H1 (cell line): Measurements from ENCODE around the gene TMEM129. TPM values are rescaled to one million over a fixed set of nuclear protein-coding genes. Genes with fewer than 3 reads are reported as not detected.

Source experiments
- CTCF ChIA-PET: fragments of 300-600 bp; sonication (Branson Sonifier 250); formaldehyde crosslinking; loops from one replicate; lab custom pipeline; 2021; ENCODE audit not compliant: partially characterized antibody; lab: Charles Lee
- POLR2A ChIA-PET: fragments of 300-600 bp; sonication (Branson Sonifier 250); formaldehyde crosslinking; loops from one replicate; lab custom pipeline; 2021; ENCODE audit warnings: inconsistent platforms; ENCODE audit not compliant: partially characterized antibody; lab: Charles Lee
- DNase-seq, 2 experiments: peaks; one replicate each; pipeline versions ENCODE4 v3.0.0 to v3.0.0-alpha.2; 2010 to 2022; ENCODE audit warnings: low spot score in 2 of 2, low read depth in 1 of 2, mixed read lengths in 1 of 2
- FAIRE-seq: peaks from 2 replicates; lab custom pipeline; 2011; peaks lifted over from hg19 to GRCh38; lab: Jason Lieb, UNC
- H2AFZ ChIP-seq: 2 replicates; pipeline ENCODE4 v1.8.1; 2012; ENCODE audit warnings: low read length, inconsistent platforms
- H2AK5ac ChIP-seq: 2 replicates; pipeline ENCODE4 v1.6.1; 2013; ENCODE audit warnings: low read depth, low read length
- H2BK120ac ChIP-seq: replicated peaks from 2 replicates; pipeline ENCODE3; 2013; ENCODE audit warnings: low read depth, low read length, inconsistent platforms
- H2BK12ac ChIP-seq: 2 replicates; pipeline ENCODE4 v1.6.1; 2013; ENCODE audit warnings: low read depth, low read length
- H2BK15ac ChIP-seq: 2 replicates; pipeline ENCODE4 v1.6.1; 2013; ENCODE audit warnings: low read length
- H2BK20ac ChIP-seq: 2 replicates; pipeline ENCODE4 v1.6.1; 2013; ENCODE audit warnings: low read length
- H2BK5ac ChIP-seq: 2 replicates; pipeline ENCODE4 v1.6.1; 2013; ENCODE audit warnings: low read depth, low read length
- H3K14ac ChIP-seq: 2 replicates; pipeline ENCODE4 v1.6.1; 2013; ENCODE audit warnings: inconsistent platforms; ENCODE audit not compliant: insufficient read length
- H3K18ac ChIP-seq: 2 replicates; pipeline ENCODE4 v1.6.1; 2013; ENCODE audit warnings: low read length; ENCODE audit errors: extremely low read depth
- H3K23ac ChIP-seq: 2 replicates; pipeline ENCODE4 v1.6.1; 2013; ENCODE audit warnings: inconsistent platforms; ENCODE audit not compliant: insufficient read length
- H3K23me2 ChIP-seq: 2 replicates; pipeline ENCODE4 v1.6.1; 2013; ENCODE audit warnings: low read depth, low read length
- H3K27ac ChIP-seq: 2 replicates; pipeline ENCODE4 v1.6.1; 2011; ENCODE audit warnings: low read depth, low read length, inconsistent platforms
- H3K27me3 ChIP-seq, 4 experiments: replicated peaks in 1 of 4; 1 replicate in 1 of 4; 2 replicates in 3 of 4; pipeline versions ENCODE4 v1.6.1 to v1.8.1; 2011 to 2013; ENCODE audit warnings: low read length in 3 of 4, mild to moderate bottlenecking in 3 of 4, inconsistent platforms in 2 of 4, mixed read lengths in 2 of 4, moderate library complexity in 1 of 4; ENCODE audit not compliant: control insufficient read depth in 3 of 4, insufficient read depth in 3 of 4; ENCODE audit errors: extremely low read depth in 1 of 4
- H3K36me3 ChIP-seq, 4 experiments: 2 replicates each; pipeline versions ENCODE4 v1.6.1 to v1.8.1; 2011 to 2013; ENCODE audit warnings: mild to moderate bottlenecking in 4 of 4, low read length in 3 of 4, moderate library complexity in 2 of 4, control low read depth in 1 of 4, inconsistent platforms in 1 of 4; ENCODE audit not compliant: insufficient read depth in 4 of 4, control insufficient read depth in 2 of 4
- H3K4ac ChIP-seq: replicated peaks from 2 replicates; pipeline ENCODE3; 2013; ENCODE audit warnings: low read length, low read depth, mixed read lengths, inconsistent platforms; ENCODE audit not compliant: insufficient read length
- H3K4me1 ChIP-seq, 4 experiments: replicated peaks in 1 of 4; 1 replicate in 1 of 4; 2 replicates in 3 of 4; pipeline versions ENCODE4 v1.6.1 to v1.8.1; 2011 to 2013; ENCODE audit warnings: low read length in 3 of 4, inconsistent platforms in 2 of 4, mixed read lengths in 1 of 4; ENCODE audit not compliant: insufficient read depth in 4 of 4, control insufficient read depth in 3 of 4
- H3K4me2 ChIP-seq, 2 experiments: 2 replicates each; pipeline versions ENCODE4 v1.6.1 to v1.8.1; 2011 to 2013; ENCODE audit warnings: low read depth in 2 of 2, low read length in 2 of 2, control low read depth in 1 of 2, inconsistent platforms in 1 of 2, mild to moderate bottlenecking in 1 of 2; ENCODE audit not compliant: insufficient read depth in 1 of 2
- H3K4me3 ChIP-seq, 4 experiments: fragments of 200-600, 300-600 bp in 1 of 4; sonication (generic), shearing (Covaris generic), sonication (Bioruptor Twin) in 1 of 4; 2 replicates each; pipeline versions ENCODE4 v1.5.1 to v1.8.1; 2011 to 2016; ENCODE audit warnings: low read length in 4 of 4, low read depth in 3 of 4, control low read depth in 2 of 4, inconsistent platforms in 2 of 4, mild to moderate bottlenecking in 2 of 4, mixed read lengths in 1 of 4, moderate library complexity in 1 of 4; ENCODE audit not compliant: insufficient read depth in 2 of 4; ENCODE audit errors: extremely low read depth in 1 of 4
- H3K56ac ChIP-seq: replicated peaks from 2 replicates; pipeline ENCODE3; 2013; ENCODE audit warnings: low read depth, mild to moderate bottlenecking, mixed read lengths, low read length, inconsistent platforms; ENCODE audit not compliant: insufficient read length
- H3K79me1 ChIP-seq: 2 replicates; pipeline ENCODE4 v1.6.1; 2013; ENCODE audit warnings: low read depth, low read length, control low read depth
- H3K79me2 ChIP-seq, 2 experiments: 2 replicates each; pipeline versions ENCODE4 v1.6.1 to v1.8.1; 2012 to 2013; ENCODE audit warnings: low read length in 2 of 2, mild to moderate bottlenecking in 2 of 2, inconsistent platforms in 1 of 2; ENCODE audit not compliant: insufficient read depth in 2 of 2, control insufficient read depth in 1 of 2
- H3K9ac ChIP-seq, 4 experiments: replicated peaks in 1 of 4; 1 replicate in 1 of 4; 2 replicates in 3 of 4; pipeline versions ENCODE4 v1.6.1 to v1.8.1; 2011 to 2013; ENCODE audit warnings: low read depth in 3 of 4, low read length in 3 of 4, control low read depth in 2 of 4, mild to moderate bottlenecking in 2 of 4, moderate library complexity in 2 of 4, inconsistent platforms in 1 of 4; ENCODE audit errors: extremely low read depth in 1 of 4
- H3K9me3 ChIP-seq, 2 experiments: 2 replicates each; pipeline versions ENCODE4 v1.6.1 to v1.8.1; 2012 to 2013; ENCODE audit warnings: mild to moderate bottlenecking in 2 of 2, moderate library complexity in 2 of 2, control low read depth in 1 of 2, inconsistent platforms in 1 of 2, low read depth in 1 of 2, low read length in 1 of 2, mixed read lengths in 1 of 2; ENCODE audit not compliant: insufficient read depth in 2 of 2
- H4K20me1 ChIP-seq, 2 experiments: replicated peaks in 1 of 2; 2 replicates each; pipeline versions ENCODE3 to v1.8.1; 2011 to 2013; ENCODE audit warnings: inconsistent platforms in 2 of 2, low read length in 2 of 2, mild to moderate bottlenecking in 1 of 2; ENCODE audit not compliant: insufficient read depth in 2 of 2, control insufficient read depth in 1 of 2
- H4K5ac ChIP-seq: 2 replicates; pipeline ENCODE4 v1.6.1; 2013; ENCODE audit warnings: low read length, low read depth, mixed read lengths, inconsistent platforms; ENCODE audit not compliant: insufficient read length
- H4K8ac ChIP-seq: 2 replicates; pipeline ENCODE4 v1.8.0; 2013; ENCODE audit warnings: mild to moderate bottlenecking, moderate library complexity, low read length, inconsistent platforms; ENCODE audit not compliant: insufficient read depth; ENCODE audit errors: extremely low read depth
- H4K91ac ChIP-seq: replicated peaks from 2 replicates; pipeline ENCODE3; 2013; ENCODE audit warnings: low read length, mixed read lengths, inconsistent platforms; ENCODE audit not compliant: insufficient read length
- BCL11A ChIP-seq, 2 experiments: IDR thresholded peaks; one replicate each; pipeline ENCODE4 v1.6.1; 2011; ENCODE audit warnings: low read depth in 2 of 2, low read length in 2 of 2, mild to moderate bottlenecking in 2 of 2
- BRCA1 ChIP-seq: IDR thresholded peaks from 2 replicates; pipeline ENCODE4 v1.6.1; 2012; ENCODE audit warnings: low read depth, low read length, improper control_type of control experiment
- JUN ChIP-seq: IDR thresholded peaks from 2 replicates; pipeline ENCODE4 v1.6.1; 2011; ENCODE audit warnings: low read depth, mild to moderate bottlenecking, improper control_type of control experiment, low read length
- KDM4A ChIP-seq: IDR thresholded peaks from one replicate; pipeline ENCODE4 v1.7.1; 2012; ENCODE audit warnings: low read depth, mild to moderate bottlenecking, moderate library complexity, low read length, inconsistent platforms; ENCODE audit not compliant: severe bottlenecking
- MAFK ChIP-seq: IDR thresholded peaks from 2 replicates; pipeline ENCODE4 v1.6.1; 2012; ENCODE audit warnings: low read depth, mild to moderate bottlenecking, improper control_type of control experiment, low read length
- NANOG ChIP-seq: IDR thresholded peaks from 2 replicates; pipeline ENCODE4 v1.6.1; 2011; ENCODE audit warnings: low read length, low read depth, mild to moderate bottlenecking, inconsistent platforms; ENCODE audit not compliant: insufficient read depth, poor library complexity, severe bottlenecking
- RXRA ChIP-seq: IDR thresholded peaks from 2 replicates; pipeline ENCODE4 v1.6.1; 2011; ENCODE audit warnings: low read depth, mild to moderate bottlenecking, low read length, moderate library complexity; ENCODE audit not compliant: insufficient read depth
- SIRT6 ChIP-seq: IDR thresholded peaks from one replicate; pipeline ENCODE4 v1.7.1; 2012; ENCODE audit warnings: low read length, inconsistent platforms
- SIX5 ChIP-seq: IDR thresholded peaks from 2 replicates; pipeline ENCODE4 v1.6.1; 2011; ENCODE audit warnings: mild to moderate bottlenecking, low read depth, low read length
- SP1 ChIP-seq: IDR thresholded peaks from 2 replicates; pipeline ENCODE4 v1.6.1; 2011; ENCODE audit warnings: low read depth, low read length
- SUZ12 ChIP-seq: fragments of 200-600 bp; sonication (generic); IDR thresholded peaks from 2 replicates; pipeline ENCODE4 v1.6.1; 2012; ENCODE audit warnings: mild to moderate bottlenecking, inconsistent platforms, low read length, moderate library complexity, mixed read lengths
- TAF1 ChIP-seq: IDR thresholded peaks from 2 replicates; pipeline ENCODE4 v1.6.1; 2011; ENCODE audit warnings: mild to moderate bottlenecking, low read depth, low read length
- TCF12 ChIP-seq: IDR thresholded peaks from 2 replicates; pipeline ENCODE4 v1.6.1; 2011; ENCODE audit warnings: low read depth, mild to moderate bottlenecking, low read length
- WGBS, 2 experiments: shearing (Covaris generic) in 1 of 2; methylation state at CpG; one replicate each; pipeline versions ENCODE4 v1.1.6 to v1.1.7; 2013 to 2015; ENCODE audit warnings: low lambda C conversion rate in 2 of 2, mixed read lengths in 2 of 2, inconsistent platforms in 1 of 2, low coverage in 1 of 2, missing lambda C conversion rate in 1 of 2; ENCODE audit not compliant: insufficient replicate concordance in 2 of 2, insufficient coverage in 1 of 2, insufficient read length in 1 of 2; ENCODE audit errors: extremely low coverage in 1 of 2, missing lambda C conversion rate in 1 of 2; 5-methylcytosine and 5-hydroxymethylcytosine counted together
- polyA plus RNA-seq, 7 experiments: library from polyadenylated mRNA; depleted of rRNA in 3 of 7; stranded (reverse) in 5 of 7; unstranded in 2 of 7; fragments of >200 nt in 5 of 7; fragments of 200-250 nt in 2 of 7; gene quantifications; 1 replicate in 5 of 7; 2 replicates in 1 of 7; 4 replicates in 1 of 7; pipeline versions ENCODE4 v1.2.1 to v1.2.3, GENCODE V29; 2011 to 2013; ENCODE audit warnings: missing spikeins in 2 of 7, mixed read lengths in 2 of 7
- total RNA-seq: library from RNA; stranded (reverse); fragmentation: NEBNext Ultra II Directional; extraction: Animal tissue kit (Norgen Biotek cat#: 25700); gene quantifications from 2 replicates; pipeline ENCODE4 v1.2.1, GENCODE V29; 2021

Gene TMEM129
- total and polyA plus RNA-seq, 2 of the 8 experiments (the other 6 are each of a cell fraction or from before 2014, with no cell fraction given), result 31.5 to 58.7 TPM

DNA sequence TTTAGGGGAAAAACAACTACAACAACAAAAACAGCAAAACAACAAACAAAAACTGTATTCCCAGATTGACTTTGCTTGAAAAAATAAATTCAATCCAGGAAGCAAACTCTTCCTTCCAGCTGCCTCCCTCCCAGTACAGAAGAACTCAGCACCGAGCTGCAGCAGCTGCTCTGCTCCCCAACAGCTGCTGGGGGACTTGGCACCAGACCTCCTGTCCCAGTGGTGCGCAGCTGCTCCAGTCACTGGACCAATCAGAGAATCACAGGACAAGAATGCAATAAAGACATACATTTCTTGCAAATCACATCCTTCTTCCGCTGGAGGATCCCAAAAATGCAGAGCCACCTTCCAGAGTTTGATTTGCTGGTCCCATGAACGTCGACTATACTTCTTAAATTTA, 25.2 kb downstream of the TMEM129 start:
- H3K18ac ChIP-seq, result no peak overlapping the region
- H3K79me1 ChIP-seq, result no peaks in the 10 kb centered on the region
- no peaks in the 10 kb centered on the region for H3K23me2 ChIP-seq
- no peak overlapping the region for H3K4me2 ChIP-seq
- H3K36me3 ChIP-seq, result peaks cover 15 to 60% (median 40%) of the 10 kb centered on the region in 4 experiments
- no peak overlapping the region for H3K56ac ChIP-seq
- DNase-seq (no peak), FAIRE-seq (no peak)
- ChIA-PET POLR2A (interaction anchor here (1.6 to 1.7 kb wide), 2 partner anchors 8 to 17 kb away, joined by 4 read pairs; partner anchors contain the start of gene SLBP), CTCF (interaction anchor here (1.9 to 22.9 kb wide), 4 partner anchors 10 to 52 kb away, joined by 4 to 326 read pairs (median 62); partner anchors contain the start of genes FAM53A, TACC3 and TMEM129)
- H3K4me3 ChIP-seq, result no peak overlapping the region
- no peak overlapping the region for H3K14ac ChIP-seq
- no peak overlapping the region for H4K91ac ChIP-seq
- H4K8ac ChIP-seq, result no peak overlapping the region
- WGBS, 2 experiments, result 94% methylated on average over 5 of the region's 5 CpGs; no CpG with 5 or more reads in 1 of the 2 experiments
- no peak overlapping the region for H3K9ac ChIP-seq
- no peaks in the 10 kb centered on the region for H3K79me2 ChIP-seq
- H3K27ac ChIP-seq, result no peak overlapping the region
- H2BK5ac ChIP-seq, result no peak overlapping the region
- H3K4me1 ChIP-seq, result no peaks in the 10 kb centered on the region
- no peak overlapping the region for H3K23ac ChIP-seq
- H3K4ac ChIP-seq, result no peak overlapping the region
- no peak overlapping the region for H2AK5ac ChIP-seq
- no peak overlapping the region for H2AFZ ChIP-seq
- no peak overlapping the region for H2BK120ac ChIP-seq
- no peak overlapping the region for H2BK12ac ChIP-seq
- H3K27me3 ChIP-seq, result no peaks in the 10 kb centered on the region
- H2BK20ac ChIP-seq, result no peak overlapping the region
- no peaks in the 10 kb centered on the region for H3K9me3 ChIP-seq
- H4K20me1 ChIP-seq, result peaks cover 5 to 12% of the 10 kb centered on the region in 2 experiments
- H2BK15ac ChIP-seq, result no peak overlapping the region
- H4K5ac ChIP-seq, result no peak overlapping the region
- no peak for TF ChIP-seq SUZ12
- TF ChIP-seq NANOG, result no peak
- no peak for TF ChIP-seq RXRA
- TF ChIP-seq SIRT6, result no peak
- TF ChIP-seq TAF1, result no peak
- TF ChIP-seq SIX5, result no peak
- no peak for TF ChIP-seq JUN
- no peak for TF ChIP-seq BCL11A (IDR thresholded peaks at IDR 0.05; ENCODE audit: low read depth in 2 of 2, low read length in 2 of 2)
- TF ChIP-seq BRCA1, result no peak
- TF ChIP-seq TCF12, result no peak
- TF ChIP-seq MAFK, result no peak
- no peak for TF ChIP-seq SP1
- no peak for TF ChIP-seq KDM4A
